Measurements from ENCODE around the gene TMOD1. TPM values are rescaled to one million over a fixed set of nuclear protein-coding genes. Genes with fewer than 3 reads are reported as not detected.

The TMOD1 gene
- total RNA-seq, 1 donor from 2014 or later, result 10.1 TPM

GRCh38 chr9:97534961-97535594, 33.6 kb downstream of the TMOD1 start:
- no peaks in the 10 kb centered on the region for H3K27me3 Mint-ChIP-seq
- DNase-seq (ENCODE audit: low spot score, unreplicated experiment), result no peak
- H3K9me3 Mint-ChIP-seq (ENCODE audit: low read depth), result no peaks in the 10 kb centered on the region
- no peak overlapping the region for H3K4me3 Mint-ChIP-seq (ENCODE audit: low read depth)
- peaks cover 1% of the 10 kb centered on the region for H3K4me1 Mint-ChIP-seq (ENCODE audit: low read depth)
- peaks cover 5% of the 10 kb centered on the region for H3K36me3 Mint-ChIP-seq (ENCODE audit: insufficient read depth)
- no peak overlapping the region for H3K27ac Mint-ChIP-seq
- TF ChIP-seq, protein P1, sequence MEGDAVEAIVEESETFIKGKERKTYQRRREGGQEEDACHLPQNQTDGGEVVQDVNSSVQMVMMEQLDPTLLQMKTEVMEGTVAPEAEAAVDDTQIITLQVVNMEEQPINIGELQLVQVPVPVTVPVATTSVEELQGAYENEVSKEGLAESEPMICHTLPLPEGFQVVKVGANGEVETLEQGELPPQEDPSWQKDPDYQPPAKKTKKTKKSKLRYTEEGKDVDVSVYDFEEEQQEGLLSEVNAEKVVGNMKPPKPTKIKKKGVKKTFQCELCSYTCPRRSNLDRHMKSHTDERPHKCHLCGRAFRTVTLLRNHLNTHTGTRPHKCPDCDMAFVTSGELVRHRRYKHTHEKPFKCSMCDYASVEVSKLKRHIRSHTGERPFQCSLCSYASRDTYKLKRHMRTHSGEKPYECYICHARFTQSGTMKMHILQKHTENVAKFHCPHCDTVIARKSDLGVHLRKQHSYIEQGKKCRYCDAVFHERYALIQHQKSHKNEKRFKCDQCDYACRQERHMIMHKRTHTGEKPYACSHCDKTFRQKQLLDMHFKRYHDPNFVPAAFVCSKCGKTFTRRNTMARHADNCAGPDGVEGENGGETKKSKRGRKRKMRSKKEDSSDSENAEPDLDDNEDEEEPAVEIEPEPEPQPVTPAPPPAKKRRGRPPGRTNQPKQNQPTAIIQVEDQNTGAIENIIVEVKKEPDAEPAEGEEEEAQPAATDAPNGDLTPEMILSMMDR (IDR thresholded peaks at IDR 0.05; ENCODE audit: unreplicated experiment), result no peak

- H3K36me3 Mint-ChIP-seq (ENCODE audit: insufficient read depth), result peaks cover 6% of the 10 kb centered on the region
- H3K4me1 Mint-ChIP-seq (ENCODE audit: low read depth), result peaks cover 1% of the 10 kb centered on the region
- no peak overlapping the region for H3K4me3 Mint-ChIP-seq (ENCODE audit: low read depth)
- H3K27me3 Mint-ChIP-seq, result no peaks in the 10 kb centered on the region
- DNase-seq (ENCODE audit: low spot score, unreplicated experiment), result no peak
- no peak overlapping the region for H3K27ac Mint-ChIP-seq
- no peaks in the 10 kb centered on the region for H3K9me3 Mint-ChIP-seq (ENCODE audit: low read depth)
- TF ChIP-seq, protein P1 (IDR thresholded peaks at IDR 0.05; ENCODE audit: unreplicated experiment), result no peak
Measured at GRCh38 chr9:97535771-97536170, 34.3 kb downstream of the TMOD1 start.

DNA sequence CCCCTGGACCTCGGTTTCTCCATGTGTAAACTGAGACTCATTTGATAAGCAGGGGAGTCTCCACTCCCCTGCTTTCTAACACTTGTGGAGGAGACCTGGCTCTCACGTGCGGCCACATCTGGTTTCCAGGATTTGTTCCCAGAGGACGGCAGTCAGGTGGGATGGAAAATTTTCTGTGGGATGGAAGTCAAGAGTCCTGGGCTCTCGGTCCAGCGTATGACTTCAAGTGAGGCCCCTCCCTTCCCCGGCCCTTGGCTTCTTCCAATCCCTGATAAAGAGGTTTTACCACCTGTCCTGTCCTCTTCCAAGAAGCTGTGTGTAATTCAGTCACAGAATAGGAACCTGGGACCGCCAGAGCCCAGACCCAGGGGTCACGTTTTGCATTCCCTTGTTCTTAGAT, 35.0 kb downstream of the TMOD1 start:
- Mint-ChIP-seq H3K9me3 (ENCODE audit: low read depth) (no peaks in the 10 kb centered on the region), H3K4me3 (ENCODE audit: low read depth) (no peak overlapping the region), H3K27me3 (no peaks in the 10 kb centered on the region), H3K36me3 (ENCODE audit: insufficient read depth) (peaks cover 6% of the 10 kb centered on the region), H3K27ac (no peak overlapping the region), H3K4me1 (ENCODE audit: low read depth) (peaks cover 1% of the 10 kb centered on the region)
- TF ChIP-seq, protein P1 (IDR thresholded peaks at IDR 0.05; ENCODE audit: unreplicated experiment), result no peak
- DNase-seq (ENCODE audit: low spot score, unreplicated experiment), result no peak

- TF ChIP-seq, protein P1 (IDR thresholded peaks at IDR 0.05; ENCODE audit: unreplicated experiment), result no peak
- H3K4me3 Mint-ChIP-seq (ENCODE audit: low read depth), result no peak overlapping the region
- no peak overlapping the region for H3K27ac Mint-ChIP-seq
- no peaks in the 10 kb centered on the region for H3K27me3 Mint-ChIP-seq
- no peak for DNase-seq (ENCODE audit: low spot score, unreplicated experiment)
- peaks cover 10% of the 10 kb centered on the region for H3K36me3 Mint-ChIP-seq (ENCODE audit: insufficient read depth)
- no peaks in the 10 kb centered on the region for H3K9me3 Mint-ChIP-seq (ENCODE audit: low read depth)
- H3K4me1 Mint-ChIP-seq (ENCODE audit: low read depth), result no peaks in the 10 kb centered on the region
Measured at GRCh38 chr9:97543561-97543960, 42.1 kb downstream of the TMOD1 start.

DNA sequence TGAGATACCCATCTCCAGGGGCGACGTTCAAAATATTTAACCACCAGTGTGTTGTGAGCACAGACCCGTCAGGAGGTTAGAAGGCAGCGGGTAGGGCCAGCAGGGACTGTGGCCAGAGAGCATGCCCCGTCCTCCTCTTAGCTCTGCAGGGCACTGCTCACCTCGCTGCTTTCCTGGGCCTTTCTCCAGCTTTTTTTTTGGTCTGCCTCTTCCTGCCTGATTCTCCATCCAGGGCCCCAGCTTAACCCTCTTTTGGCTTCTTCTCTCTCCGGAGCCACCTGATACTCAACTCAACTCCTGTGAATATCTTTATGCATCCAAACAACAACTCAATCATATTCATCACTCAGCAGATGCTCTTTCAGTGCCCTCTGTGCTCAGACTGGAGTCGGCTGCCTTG, 44.0 kb downstream of the TMOD1 start:
- DNase-seq (ENCODE audit: low spot score, unreplicated experiment), result no peak
- Mint-ChIP-seq H3K4me3 (ENCODE audit: low read depth) (no peak overlapping the region), H3K27me3 (no peaks in the 10 kb centered on the region), H3K36me3 (ENCODE audit: insufficient read depth) (peaks cover 11% of the 10 kb centered on the region), H3K9me3 (ENCODE audit: low read depth) (no peaks in the 10 kb centered on the region), H3K27ac (no peak overlapping the region), H3K4me1 (ENCODE audit: low read depth) (no peaks in the 10 kb centered on the region)
- TF ChIP-seq, protein P1 (IDR thresholded peaks at IDR 0.05; ENCODE audit: unreplicated experiment), result no peak

All from progenitor cell of endocrine pancreas (in vitro differentiated cells).